HCT116 (cell line): ENCODE measurements around the gene NHERF1. TPM values are rescaled to one million over a fixed set of nuclear protein-coding genes. Genes with fewer than 3 reads are reported as not detected.

ENCODE experiments used
- ATAC-seq: fragments of 200-7000 bp; cut with Tn5 transposase; 2 replicates; pipeline ENCODE4 v1.9.1; 2020; ENCODE audit warnings: mild to moderate bottlenecking, moderate library complexity
- BruUV-seq: library from RNA; stranded (reverse); fragments of 400-500 nt; replicated peaks from 2 replicates; lab custom pipeline; 2021; lab: Mats Ljungman, UMichigan
- CTCF ChIA-PET: fragments of 300-600 bp; sonication (Branson Sonifier 250); formaldehyde crosslinking; loops from one replicate; lab custom pipeline; 2021; ENCODE audit warnings: antibody characterized with exemption; lab: Charles Lee
- POLR2A ChIA-PET: fragments of 300-600, 350-600 bp; sonication (Branson Sonifier 250); formaldehyde crosslinking; loops from one replicate; lab custom pipeline; 2021; ENCODE audit warnings: antibody characterized with exemption; lab: Charles Lee
- RAD21 ChIA-PET, 2 experiments: fragments of 300-600 bp; sonication (Branson Sonifier 250); formaldehyde crosslinking; loops; one replicate each; lab custom pipeline; 2023; ENCODE audit warnings: low total read pairs in 2 of 2; ENCODE audit not compliant: uncharacterized antibody in 2 of 2, unreplicated experiment in 2 of 2, low non-redundant PET in 1 of 2; lab: Charles Lee
- DNase-seq: peaks from one replicate; pipeline ENCODE4 v3.0.0-alpha.2; 2010; ENCODE audit warnings: low read depth, low spot score
- H2AFZ ChIP-seq: fragments of 200-600 bp; shearing (Covaris generic), sonication (generic); 2 replicates; pipeline ENCODE4 v1.6.1; 2017; ENCODE audit warnings: low read depth, mixed run types, mixed read lengths, antibody characterized with exemption, low read length; ENCODE audit not compliant: poor library complexity, severe bottlenecking
- H3K27ac ChIP-seq: 2 replicates; pipeline ENCODE4 v1.5.1; 2012; ENCODE audit warnings: low read depth, low read length
- H3K27me3 ChIP-seq: fragments of 200-600 bp; sonication (generic); 2 replicates; pipeline ENCODE4 v1.6.1; 2016; ENCODE audit warnings: mixed run types, low read length, mixed read lengths; ENCODE audit not compliant: insufficient read depth
- H3K36me3 ChIP-seq, 2 experiments: fragments of 200-500 bp in 1 of 2; fragments of 200-600 bp in 1 of 2; sonication (Bioruptor generic) in 1 of 2; sonication (generic) in 1 of 2; 2 replicates each; pipeline versions ENCODE4 v1.5.1 to v1.6.1; 2014 to 2016; ENCODE audit warnings: low read length in 2 of 2, inconsistent platforms in 1 of 2, mixed read lengths in 1 of 2, mixed run types in 1 of 2; ENCODE audit not compliant: insufficient read depth in 2 of 2, control insufficient read depth in 1 of 2
- H3K4me1 ChIP-seq, 2 experiments: fragments of 200-600 bp in 1 of 2; sonication (generic) in 1 of 2; 2 replicates each; pipeline versions ENCODE4 v1.5.1 to v1.6.1; 2012 to 2017; ENCODE audit warnings: low read length in 2 of 2, inconsistent platforms in 1 of 2, mild to moderate bottlenecking in 1 of 2, mixed read lengths in 1 of 2, mixed run types in 1 of 2, moderate library complexity in 1 of 2; ENCODE audit not compliant: insufficient read depth in 2 of 2, control insufficient read depth in 1 of 2
- H3K4me2 ChIP-seq: fragments of 200-600 bp; sonication (generic); 2 replicates; pipeline ENCODE4 v1.6.1; 2017; ENCODE audit warnings: mixed run types, low read length, mixed read lengths
- H3K4me3 ChIP-seq, 2 experiments: fragments of 200-600 bp in 1 of 2; sonication (generic) in 1 of 2; replicated peaks in 1 of 2; 2 replicates each; pipeline ENCODE4 v1.5.1; 2011 to 2016; ENCODE audit warnings: low read length in 2 of 2, control low read depth in 1 of 2, low read depth in 1 of 2, mild to moderate bottlenecking in 1 of 2, mixed read lengths in 1 of 2, mixed run types in 1 of 2
- H3K79me2 ChIP-seq: fragments of 200-600 bp; sonication (generic); 2 replicates; pipeline ENCODE4 v1.6.1; 2017; ENCODE audit warnings: mild to moderate bottlenecking, mixed run types, low read length, moderate library complexity, mixed read lengths; ENCODE audit not compliant: insufficient read depth
- H3K9ac ChIP-seq: fragments of 200-600 bp; sonication (generic); 2 replicates; pipeline ENCODE4 v1.6.1; 2016; ENCODE audit warnings: low read length, mixed read lengths
- H3K9me2 ChIP-seq: fragments of 200-600 bp; sonication (generic), shearing (Covaris generic); 2 replicates; pipeline ENCODE4 v1.6.1; 2017; ENCODE audit warnings: mixed run types, mild to moderate bottlenecking, moderate library complexity; ENCODE audit not compliant: insufficient read depth
- H3K9me3 ChIP-seq, 2 experiments: fragments of 200-500 bp in 1 of 2; fragments of 200-600 bp in 1 of 2; sonication (Bioruptor generic) in 1 of 2; sonication (generic) in 1 of 2; 2 replicates each; pipeline ENCODE4 v1.6.1; 2014 to 2017; ENCODE audit warnings: low read length in 2 of 2, mixed read lengths in 2 of 2, inconsistent platforms in 1 of 2, low read depth in 1 of 2, mild to moderate bottlenecking in 1 of 2, mixed run types in 1 of 2, moderate library complexity in 1 of 2; ENCODE audit not compliant: control insufficient read depth in 1 of 2, insufficient read depth in 1 of 2
- H4K20me1 ChIP-seq: fragments of 200-600 bp; sonication (generic), shearing (Covaris generic); 2 replicates; pipeline ENCODE4 v1.6.1; 2017; ENCODE audit warnings: mixed run types, mild to moderate bottlenecking, moderate library complexity; ENCODE audit not compliant: insufficient read depth
- CBX3 ChIP-seq: IDR thresholded peaks from 2 replicates; pipeline ENCODE4 v1.6.1; 2012; ENCODE audit warnings: low read depth
- EZH2 ChIP-seq: fragments of 200-600 bp; sonication (generic); IDR thresholded peaks from 2 replicates; pipeline ENCODE4 v1.6.1; 2017; ENCODE audit warnings: antibody characterized with exemption, mixed run types
- FOSL1 ChIP-seq: IDR thresholded peaks from 2 replicates; pipeline ENCODE4 v1.6.1; 2012; ENCODE audit warnings: low read depth
- POLR2A ChIP-seq: IDR thresholded peaks from 2 replicates; pipeline ENCODE4 v1.7.0; 2011; ENCODE audit warnings: borderline replicate concordance; ENCODE audit not compliant: insufficient read depth, insufficient read length; ENCODE audit errors: extremely low read depth
- POLR2AphosphoS5 ChIP-seq: IDR thresholded peaks from 2 replicates; pipeline ENCODE4 v1.6.1; 2011; ENCODE audit warnings: mild to moderate bottlenecking, low read depth, low read length, moderate library complexity
- RAD21 ChIP-seq: IDR thresholded peaks from 2 replicates; pipeline ENCODE4 v1.6.1; 2012; ENCODE audit warnings: low read depth, mild to moderate bottlenecking
- SIN3A ChIP-seq: IDR thresholded peaks from 2 replicates; pipeline ENCODE4 v1.6.1; 2012; ENCODE audit warnings: low read depth
- SP1 ChIP-seq: IDR thresholded peaks from 2 replicates; pipeline ENCODE4 v1.6.1; 2012; ENCODE audit warnings: low read depth
- TCF7L2 ChIP-seq: IDR thresholded peaks from 2 replicates; pipeline ENCODE4 v1.7.0; 2011; ENCODE audit warnings: borderline replicate concordance, inconsistent platforms; ENCODE audit not compliant: insufficient read depth, insufficient read length; ENCODE audit errors: extremely low read depth
- YY1 ChIP-seq: IDR thresholded peaks from 2 replicates; pipeline ENCODE4 v1.6.1; 2011; ENCODE audit warnings: low read length, low read depth, moderate library complexity, mild to moderate bottlenecking; ENCODE audit not compliant: insufficient replicate concordance; ENCODE audit errors: extremely low read depth
- ZBTB33 ChIP-seq: IDR thresholded peaks from 2 replicates; pipeline ENCODE4 v1.6.1; 2011; ENCODE audit warnings: mild to moderate bottlenecking, low read length, moderate library complexity; ENCODE audit not compliant: insufficient replicate concordance; ENCODE audit errors: extremely low read depth
- ZFX ChIP-seq: fragments of 450-650 bp; IDR thresholded peaks from 2 replicates; pipeline ENCODE4 v1.6.1; 2017
- intact Hi-C: fragments of 100-400 bp; cut with micrococcal nuclease; formaldehyde crosslinking; loops from 2 replicates; pipeline ENCODE4 v1.10.0; 2022
- total RNA-seq: library from RNA; stranded (reverse); gene quantifications from one replicate; pipeline ENCODE4 v1.2.1, GENCODE V29; 2021; ENCODE audit not compliant: unreplicated experiment
- TF ChIP-seq, protein P1 (sequence below): IDR thresholded peaks from 2 replicates; pipeline ENCODE4 v1.6.1; 2012
- TF ChIP-seq, protein P2 (sequence below): IDR thresholded peaks from 2 replicates; pipeline ENCODE4 v1.6.1; 2012; ENCODE audit warnings: low read depth

Gene NHERF1
- total RNA-seq, 1 experiment from 2014 or later, result 129 TPM

DNA sequence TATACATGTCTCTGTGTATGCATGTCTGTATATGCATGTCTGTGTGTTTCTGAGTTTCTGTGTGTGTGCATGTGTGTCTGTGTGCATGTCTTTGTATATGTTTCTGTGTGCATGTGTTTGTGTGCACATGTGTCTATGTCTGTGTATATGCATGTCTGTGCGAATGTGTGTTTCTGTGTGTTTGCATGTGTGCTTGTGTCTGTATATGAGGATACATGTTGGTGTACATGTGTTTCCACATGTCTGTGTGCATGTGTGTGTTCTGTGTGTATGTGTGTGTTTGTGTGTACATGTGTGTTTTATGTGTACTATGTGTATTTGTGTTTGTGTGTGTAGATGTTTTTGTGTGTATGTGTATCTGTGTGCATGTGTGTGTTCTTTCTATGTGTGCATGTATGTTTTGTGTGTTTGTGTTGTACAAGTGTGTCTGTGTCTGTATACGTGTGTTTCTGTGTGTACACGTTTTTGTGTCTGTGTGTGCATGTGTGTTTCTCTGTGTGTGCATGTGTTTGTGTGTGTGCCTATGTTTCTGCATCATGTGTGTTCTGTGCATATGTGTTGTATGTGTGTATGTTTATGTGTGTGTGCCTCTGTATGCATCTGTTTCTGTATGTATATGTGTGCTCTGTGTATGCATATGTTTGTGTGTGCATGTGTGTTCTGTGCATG lies 20.3 kb upstream of the NHERF1 start:
- CTCF ChIA-PET, result no interaction called here
- Histone ChIP-seq H3K4me3 (no peak overlapping the region), H3K4me1 (no peaks in the 10 kb centered on the region), H3K9me3 (peaks cover 0 to 5% of the 10 kb centered on the region in 2 experiments; a peak in 1 of 4 replicates), H3K4me2 (no peak overlapping the region), H3K9me2 (no peaks in the 10 kb centered on the region), H3K27ac (no peak overlapping the region), H3K9ac (no peak overlapping the region), H4K20me1 (no peaks in the 10 kb centered on the region), H3K36me3 (no peaks in the 10 kb centered on the region), H2AFZ (no peak overlapping the region), H3K79me2 (no peaks in the 10 kb centered on the region), H3K27me3 (no peaks in the 10 kb centered on the region)
- no peak for DNase-seq
- POLR2A ChIA-PET, result no interaction called here
- RAD21 ChIA-PET, result no interaction called here
- intact Hi-C loops, result no loop called here
- ATAC-seq, result no peak
- BruUV-seq, result no TSS peak
- TF ChIP-seq YY1 (no peak), SP1 (no peak), FOSL1 (no peak)
- TF ChIP-seq, protein P1, sequence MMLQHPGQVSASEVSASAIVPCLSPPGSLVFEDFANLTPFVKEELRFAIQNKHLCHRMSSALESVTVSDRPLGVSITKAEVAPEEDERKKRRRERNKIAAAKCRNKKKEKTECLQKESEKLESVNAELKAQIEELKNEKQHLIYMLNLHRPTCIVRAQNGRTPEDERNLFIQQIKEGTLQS, result no peak

GRCh38 chr17:74728702-74729075 lies 19.7 kb upstream of the NHERF1 start:
- Histone ChIP-seq H3K4me3 (no peak overlapping the region), H2AFZ (no peak overlapping the region), H4K20me1 (no peaks in the 10 kb centered on the region), H3K9me2 (no peaks in the 10 kb centered on the region), H3K36me3 (no peaks in the 10 kb centered on the region), H3K9me3 (peaks cover 0 to 5% of the 10 kb centered on the region in 2 experiments; a peak in 1 of 4 replicates), H3K27me3 (no peaks in the 10 kb centered on the region), H3K27ac (no peak overlapping the region), H3K4me2 (no peak overlapping the region), H3K4me1 (no peaks in the 10 kb centered on the region), H3K79me2 (no peaks in the 10 kb centered on the region), H3K9ac (no peak overlapping the region)
- DNase-seq (no peak), ATAC-seq (no peak)
- ChIA-PET POLR2A (no interaction called here), RAD21 (no interaction called here), CTCF (no interaction called here)
- intact Hi-C loops, result no loop called here
- no TSS peak for BruUV-seq
- no peak for TF ChIP-seq RAD21
- TF ChIP-seq FOSL1, result no peak
- TF ChIP-seq ZFX, result no peak
- no peak for TF ChIP-seq SP1
- TF ChIP-seq EZH2, result no peak
- no peak for TF ChIP-seq ZBTB33
- TF ChIP-seq, protein P2, sequence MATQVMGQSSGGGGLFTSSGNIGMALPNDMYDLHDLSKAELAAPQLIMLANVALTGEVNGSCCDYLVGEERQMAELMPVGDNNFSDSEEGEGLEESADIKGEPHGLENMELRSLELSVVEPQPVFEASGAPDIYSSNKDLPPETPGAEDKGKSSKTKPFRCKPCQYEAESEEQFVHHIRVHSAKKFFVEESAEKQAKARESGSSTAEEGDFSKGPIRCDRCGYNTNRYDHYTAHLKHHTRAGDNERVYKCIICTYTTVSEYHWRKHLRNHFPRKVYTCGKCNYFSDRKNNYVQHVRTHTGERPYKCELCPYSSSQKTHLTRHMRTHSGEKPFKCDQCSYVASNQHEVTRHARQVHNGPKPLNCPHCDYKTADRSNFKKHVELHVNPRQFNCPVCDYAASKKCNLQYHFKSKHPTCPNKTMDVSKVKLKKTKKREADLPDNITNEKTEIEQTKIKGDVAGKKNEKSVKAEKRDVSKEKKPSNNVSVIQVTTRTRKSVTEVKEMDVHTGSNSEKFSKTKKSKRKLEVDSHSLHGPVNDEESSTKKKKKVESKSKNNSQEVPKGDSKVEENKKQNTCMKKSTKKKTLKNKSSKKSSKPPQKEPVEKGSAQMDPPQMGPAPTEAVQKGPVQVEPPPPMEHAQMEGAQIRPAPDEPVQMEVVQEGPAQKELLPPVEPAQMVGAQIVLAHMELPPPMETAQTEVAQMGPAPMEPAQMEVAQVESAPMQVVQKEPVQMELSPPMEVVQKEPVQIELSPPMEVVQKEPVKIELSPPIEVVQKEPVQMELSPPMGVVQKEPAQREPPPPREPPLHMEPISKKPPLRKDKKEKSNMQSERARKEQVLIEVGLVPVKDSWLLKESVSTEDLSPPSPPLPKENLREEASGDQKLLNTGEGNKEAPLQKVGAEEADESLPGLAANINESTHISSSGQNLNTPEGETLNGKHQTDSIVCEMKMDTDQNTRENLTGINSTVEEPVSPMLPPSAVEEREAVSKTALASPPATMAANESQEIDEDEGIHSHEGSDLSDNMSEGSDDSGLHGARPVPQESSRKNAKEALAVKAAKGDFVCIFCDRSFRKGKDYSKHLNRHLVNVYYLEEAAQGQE, result no peak
- TF ChIP-seq POLR2AphosphoS5, result no peak
- no peak for TF ChIP-seq SIN3A
- TF ChIP-seq, protein P1, result no peak
- no peak for TF ChIP-seq TCF7L2
- no peak for TF ChIP-seq POLR2A
- no peak for TF ChIP-seq CBX3
